Lower leg skin (tissue), 3 donors: Measurements from ENCODE around the gene PRF1.
"Not testable (repeated sequence)": the region's sequence is repeated elsewhere in the genome, so short reads cannot be mapped to it uniquely, and the experiment has no call there.

Source experiments
- POLR2A ChIP-seq, 2 donors: fragments of 450-650 bp; IDR thresholded peaks; one replicate each; pipeline ENCODE4 v1.6.1; 2016 to 2017; ENCODE audit warnings: antibody characterized with exemption in 2 of 2, mild to moderate bottlenecking in 1 of 2, moderate library complexity in 1 of 2
- TF ChIP-seq, protein P1 (sequence below), 3 donors: fragments of 450-650 bp; IDR thresholded peaks; one replicate each; pipeline ENCODE4 v1.5.1; 2016; ENCODE audit warnings: antibody characterized with exemption in 3 of 3, mild to moderate bottlenecking in 3 of 3, moderate library complexity in 2 of 3

DNA sequence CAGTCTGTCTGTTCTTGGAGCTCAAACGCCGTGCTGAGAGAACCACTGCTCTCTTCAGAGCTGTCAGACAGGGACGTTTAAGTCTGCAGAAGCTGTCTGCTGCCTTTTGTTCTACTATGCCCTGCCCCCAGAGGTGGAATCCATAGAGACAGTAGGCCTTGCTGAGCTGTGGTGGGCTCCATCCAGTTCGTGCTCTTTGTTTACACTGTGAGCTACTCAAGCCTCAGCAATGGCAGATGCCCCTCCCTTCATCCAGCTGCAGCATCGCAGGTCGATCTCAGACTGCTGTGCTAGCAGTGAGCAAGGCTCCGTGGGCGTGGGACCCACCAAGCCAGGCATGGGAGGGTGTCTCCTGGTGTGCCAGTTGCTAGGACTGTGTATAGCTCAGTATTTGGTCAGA, 42.4 kb upstream of the PRF1 start:
- TF ChIP-seq, protein P1, sequence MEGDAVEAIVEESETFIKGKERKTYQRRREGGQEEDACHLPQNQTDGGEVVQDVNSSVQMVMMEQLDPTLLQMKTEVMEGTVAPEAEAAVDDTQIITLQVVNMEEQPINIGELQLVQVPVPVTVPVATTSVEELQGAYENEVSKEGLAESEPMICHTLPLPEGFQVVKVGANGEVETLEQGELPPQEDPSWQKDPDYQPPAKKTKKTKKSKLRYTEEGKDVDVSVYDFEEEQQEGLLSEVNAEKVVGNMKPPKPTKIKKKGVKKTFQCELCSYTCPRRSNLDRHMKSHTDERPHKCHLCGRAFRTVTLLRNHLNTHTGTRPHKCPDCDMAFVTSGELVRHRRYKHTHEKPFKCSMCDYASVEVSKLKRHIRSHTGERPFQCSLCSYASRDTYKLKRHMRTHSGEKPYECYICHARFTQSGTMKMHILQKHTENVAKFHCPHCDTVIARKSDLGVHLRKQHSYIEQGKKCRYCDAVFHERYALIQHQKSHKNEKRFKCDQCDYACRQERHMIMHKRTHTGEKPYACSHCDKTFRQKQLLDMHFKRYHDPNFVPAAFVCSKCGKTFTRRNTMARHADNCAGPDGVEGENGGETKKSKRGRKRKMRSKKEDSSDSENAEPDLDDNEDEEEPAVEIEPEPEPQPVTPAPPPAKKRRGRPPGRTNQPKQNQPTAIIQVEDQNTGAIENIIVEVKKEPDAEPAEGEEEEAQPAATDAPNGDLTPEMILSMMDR (IDR thresholded peaks at IDR 0.05), result not testable (repeated sequence)
- not testable (repeated sequence) for TF ChIP-seq POLR2A (IDR thresholded peaks at IDR 0.05)
